WTC11 (cell line): ENCODE measurements around the gene WBP2. TPM values are rescaled to one million over a fixed set of nuclear protein-coding genes. Genes with fewer than 3 reads are reported as not detected.

Experiments
- ATAC-seq: fragments of 200-7000 bp; cut with Tn5 transposase; 2 replicates; pipeline ENCODE4 v1.10.0; 2021; ENCODE audit warnings: mild to moderate bottlenecking, moderate library complexity
- CTCF ChIA-PET: fragments of 300-600 bp; sonication (Branson Sonifier 250); formaldehyde crosslinking; loops from one replicate; lab custom pipeline; 2021; ENCODE audit warnings: antibody characterized with exemption; lab: Charles Lee
- POLR2A ChIA-PET: fragments of 350-600 bp; sonication (Branson Sonifier 250); formaldehyde crosslinking; loops from one replicate; lab custom pipeline; 2021; ENCODE audit warnings: antibody characterized with exemption; lab: Charles Lee
- DNase-seq: peaks from one replicate; pipeline ENCODE4 v3.0.0; 2021; ENCODE audit warnings: low spot score
- H3K27ac Mint-ChIP-seq: 2 replicates; pipeline ENCODE4 v1.8.0; 2021; ENCODE audit warnings: mixed read lengths
- H3K27me3 Mint-ChIP-seq: 2 replicates; pipeline ENCODE4 v1.8.0; 2021; ENCODE audit warnings: low read depth, mild to moderate bottlenecking, moderate library complexity, mixed read lengths
- H3K36me3 Mint-ChIP-seq: 2 replicates; pipeline ENCODE4 v1.8.0; 2021; ENCODE audit warnings: mixed read lengths
- H3K4me1 Mint-ChIP-seq: 2 replicates; pipeline ENCODE4 v1.8.0; 2022; ENCODE audit warnings: mixed read lengths
- H3K4me3 Mint-ChIP-seq: 2 replicates; pipeline ENCODE4 v1.8.0; 2021; ENCODE audit warnings: mild to moderate bottlenecking, moderate library complexity, mixed read lengths
- H3K9me3 Mint-ChIP-seq: 2 replicates; pipeline ENCODE4 v1.8.0; 2021; ENCODE audit warnings: mixed read lengths
- ATF3 ChIP-seq: sonication (generic); formaldehyde crosslinking; conservative IDR thresholded peaks from 2 replicates; pipeline ENCODE4 v1.8.1; 2022; ENCODE audit warnings: mild to moderate bottlenecking, missing genetic modification reagents
- CREB1 ChIP-seq: sonication (generic); formaldehyde crosslinking; IDR thresholded peaks from 2 replicates; pipeline ENCODE4 v1.8.0; 2023; ENCODE audit warnings: mild to moderate bottlenecking, missing genetic modification reagents
- ETV6 ChIP-seq: sonication (generic); formaldehyde crosslinking; IDR thresholded peaks from 2 replicates; pipeline ENCODE4 v1.8.1; 2022; ENCODE audit warnings: mild to moderate bottlenecking, missing genetic modification reagents
- GRHL2 ChIP-seq: fragments of 250-450 bp; sonication (Bioruptor Pico); IDR thresholded peaks from 2 replicates; pipeline ENCODE4 v1.8.0; 2022; ENCODE audit warnings: mild to moderate bottlenecking, moderate library complexity; ENCODE audit not compliant: insufficient replicate concordance, severe bottlenecking
- IRF2 ChIP-seq: sonication (generic); formaldehyde crosslinking; IDR thresholded peaks from 2 replicates; pipeline ENCODE4 v1.8.0; 2022; ENCODE audit warnings: low read depth, missing genetic modification reagents, borderline replicate concordance
- KAT7 ChIP-seq: sonication (generic); formaldehyde crosslinking; IDR thresholded peaks from 2 replicates; pipeline ENCODE4 v1.8.1; 2023; ENCODE audit warnings: missing genetic modification reagents, mild to moderate bottlenecking, borderline replicate concordance
- NR3C1 ChIP-seq: sonication (generic); formaldehyde crosslinking; conservative IDR thresholded peaks from 2 replicates; pipeline ENCODE4 v1.8.1; 2023; ENCODE audit warnings: low read depth, mild to moderate bottlenecking, missing genetic modification reagents
- SOX15 ChIP-seq: fragments of 250-450 bp; sonication (Bioruptor Pico); IDR thresholded peaks from 2 replicates; pipeline ENCODE4 v1.9.0; 2021; ENCODE audit warnings: mild to moderate bottlenecking
- SP1 ChIP-seq: sonication (generic); formaldehyde crosslinking; conservative IDR thresholded peaks from 2 replicates; pipeline ENCODE4 v1.8.1; 2022; ENCODE audit warnings: missing genetic modification reagents
- TEAD1 ChIP-seq: sonication (generic); formaldehyde crosslinking; IDR thresholded peaks from 2 replicates; pipeline ENCODE4 v1.8.0; 2022; ENCODE audit warnings: mild to moderate bottlenecking, missing genetic modification reagents
- TP53 ChIP-seq: sonication (generic); formaldehyde crosslinking; IDR thresholded peaks from 2 replicates; pipeline ENCODE4 v1.8.1; 2023; ENCODE audit warnings: mild to moderate bottlenecking, missing genetic modification reagents
- USF2 ChIP-seq: sonication (generic); formaldehyde crosslinking; IDR thresholded peaks from 2 replicates; pipeline ENCODE4 v1.8.1; 2023; ENCODE audit warnings: mild to moderate bottlenecking, missing genetic modification reagents, moderate library complexity
- ZBTB21 ChIP-seq: sonication (generic); formaldehyde crosslinking; IDR thresholded peaks from 2 replicates; pipeline ENCODE4 v1.8.1; 2023; ENCODE audit warnings: mild to moderate bottlenecking, missing genetic modification reagents, borderline replicate concordance
- ZBTB43 ChIP-seq: sonication (generic); formaldehyde crosslinking; IDR thresholded peaks from 2 replicates; pipeline ENCODE4 v1.8.1; 2023; ENCODE audit warnings: mild to moderate bottlenecking, missing genetic modification reagents
- ZNF232 ChIP-seq: sonication (generic); formaldehyde crosslinking; IDR thresholded peaks from 2 replicates; pipeline ENCODE4 v1.8.0; 2022; ENCODE audit warnings: mild to moderate bottlenecking, missing genetic modification reagents
- ZNF396 ChIP-seq: fragments of 250-450 bp; sonication (Bioruptor Pico); IDR thresholded peaks from 2 replicates; pipeline ENCODE4 v1.8.0; 2021; ENCODE audit warnings: mild to moderate bottlenecking, moderate library complexity, borderline replicate concordance
- total RNA-seq: library from RNA; stranded (reverse); gene quantifications from 3 replicates; pipeline ENCODE4 v1.2.3, GENCODE V29; 2021
- TF ChIP-seq, protein P1 (sequence below): sonication (generic); formaldehyde crosslinking; IDR thresholded peaks from 2 replicates; pipeline ENCODE4 v1.8.0; 2023; ENCODE audit warnings: missing genetic modification reagents, mild to moderate bottlenecking, borderline replicate concordance
- TF ChIP-seq, protein P2 (sequence below): sonication (generic); formaldehyde crosslinking; IDR thresholded peaks from 2 replicates; pipeline ENCODE4 v1.8.1; 2022; ENCODE audit warnings: low read depth, missing genetic modification reagents, borderline replicate concordance
- TF ChIP-seq, protein P3 (sequence below): sonication (generic); formaldehyde crosslinking; IDR thresholded peaks from 2 replicates; pipeline ENCODE4 v1.8.0; 2022; ENCODE audit warnings: missing genetic modification reagents
- TF ChIP-seq, protein P4 (sequence below): fragments of 200-600 bp; IDR thresholded peaks from 2 replicates; pipeline ENCODE4 v1.8.0; 2022; ENCODE audit warnings: antibody characterized with exemption

Gene WBP2
- total RNA-seq, 1 experiment from 2014 or later = 68.8 TPM

DNA sequence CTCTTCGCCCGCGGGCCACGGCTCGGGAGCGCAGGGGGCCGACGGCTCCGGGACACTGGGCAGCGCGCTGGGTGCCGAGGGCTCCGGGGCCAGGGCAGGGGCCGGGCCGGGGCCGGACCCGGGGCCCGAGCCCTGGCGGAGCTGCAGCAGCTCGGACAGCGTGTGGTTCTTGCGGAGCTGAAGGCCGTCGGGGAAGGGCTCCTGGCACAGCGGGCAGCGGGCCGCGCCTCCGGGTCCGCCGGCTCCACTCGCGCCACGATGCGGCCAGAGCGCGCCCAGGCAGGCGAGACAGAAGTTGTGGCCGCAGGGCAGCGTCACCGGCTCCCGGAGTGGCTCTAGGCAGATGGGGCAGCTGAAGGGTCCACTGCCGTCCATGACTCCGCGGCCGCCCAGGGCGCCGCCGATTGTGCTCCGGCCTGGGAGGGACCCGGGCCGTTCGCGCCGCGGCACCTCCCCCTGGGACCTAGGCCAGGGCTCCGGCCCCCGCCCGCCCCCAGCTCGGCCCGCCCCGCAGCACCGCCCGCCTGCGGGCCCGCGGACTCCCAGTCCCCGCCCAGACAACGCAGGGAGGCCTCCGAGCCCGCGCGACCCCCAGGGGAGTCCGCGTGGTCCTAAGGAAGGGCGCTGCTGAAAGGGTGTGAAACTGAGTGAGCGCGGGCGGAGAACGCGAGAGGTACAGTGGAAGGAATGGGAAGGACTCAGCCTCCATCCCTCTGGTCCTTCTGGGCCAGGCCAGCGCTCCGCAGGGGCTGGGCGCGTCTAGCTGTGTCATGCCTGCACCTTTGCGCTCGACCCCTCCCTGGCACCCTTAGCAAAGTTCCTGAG, 23.3 kb upstream of the WBP2 start, which contains the start of gene TRIM47 (continued):
- TF ChIP-seq SP1 (no peak), KAT7 (CRISPR knock-in tag) (no peak), TEAD1 (CRISPR knock-in tag) (no peak), SOX15 (CRISPR knock-in tag) (no peak), NR3C1 (CRISPR knock-in tag) (no peak), ATF3 (CRISPR knock-in tag) (no peak), ZBTB43 (no peak), GRHL2 (CRISPR knock-in tag) (no peak), ZNF232 (no peak)
- TF ChIP-seq, protein P1, sequence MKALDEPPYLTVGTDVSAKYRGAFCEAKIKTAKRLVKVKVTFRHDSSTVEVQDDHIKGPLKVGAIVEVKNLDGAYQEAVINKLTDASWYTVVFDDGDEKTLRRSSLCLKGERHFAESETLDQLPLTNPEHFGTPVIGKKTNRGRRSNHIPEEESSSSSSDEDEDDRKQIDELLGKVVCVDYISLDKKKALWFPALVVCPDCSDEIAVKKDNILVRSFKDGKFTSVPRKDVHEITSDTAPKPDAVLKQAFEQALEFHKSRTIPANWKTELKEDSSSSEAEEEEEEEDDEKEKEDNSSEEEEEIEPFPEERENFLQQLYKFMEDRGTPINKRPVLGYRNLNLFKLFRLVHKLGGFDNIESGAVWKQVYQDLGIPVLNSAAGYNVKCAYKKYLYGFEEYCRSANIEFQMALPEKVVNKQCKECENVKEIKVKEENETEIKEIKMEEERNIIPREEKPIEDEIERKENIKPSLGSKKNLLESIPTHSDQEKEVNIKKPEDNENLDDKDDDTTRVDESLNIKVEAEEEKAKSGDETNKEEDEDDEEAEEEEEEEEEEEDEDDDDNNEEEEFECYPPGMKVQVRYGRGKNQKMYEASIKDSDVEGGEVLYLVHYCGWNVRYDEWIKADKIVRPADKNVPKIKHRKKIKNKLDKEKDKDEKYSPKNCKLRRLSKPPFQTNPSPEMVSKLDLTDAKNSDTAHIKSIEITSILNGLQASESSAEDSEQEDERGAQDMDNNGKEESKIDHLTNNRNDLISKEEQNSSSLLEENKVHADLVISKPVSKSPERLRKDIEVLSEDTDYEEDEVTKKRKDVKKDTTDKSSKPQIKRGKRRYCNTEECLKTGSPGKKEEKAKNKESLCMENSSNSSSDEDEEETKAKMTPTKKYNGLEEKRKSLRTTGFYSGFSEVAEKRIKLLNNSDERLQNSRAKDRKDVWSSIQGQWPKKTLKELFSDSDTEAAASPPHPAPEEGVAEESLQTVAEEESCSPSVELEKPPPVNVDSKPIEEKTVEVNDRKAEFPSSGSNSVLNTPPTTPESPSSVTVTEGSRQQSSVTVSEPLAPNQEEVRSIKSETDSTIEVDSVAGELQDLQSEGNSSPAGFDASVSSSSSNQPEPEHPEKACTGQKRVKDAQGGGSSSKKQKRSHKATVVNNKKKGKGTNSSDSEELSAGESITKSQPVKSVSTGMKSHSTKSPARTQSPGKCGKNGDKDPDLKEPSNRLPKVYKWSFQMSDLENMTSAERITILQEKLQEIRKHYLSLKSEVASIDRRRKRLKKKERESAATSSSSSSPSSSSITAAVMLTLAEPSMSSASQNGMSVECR (CRISPR knock-in tag) = 0 out of 2 replicates have a peak, but pooled peaks have one; percentile 33
- TF ChIP-seq, protein P2, sequence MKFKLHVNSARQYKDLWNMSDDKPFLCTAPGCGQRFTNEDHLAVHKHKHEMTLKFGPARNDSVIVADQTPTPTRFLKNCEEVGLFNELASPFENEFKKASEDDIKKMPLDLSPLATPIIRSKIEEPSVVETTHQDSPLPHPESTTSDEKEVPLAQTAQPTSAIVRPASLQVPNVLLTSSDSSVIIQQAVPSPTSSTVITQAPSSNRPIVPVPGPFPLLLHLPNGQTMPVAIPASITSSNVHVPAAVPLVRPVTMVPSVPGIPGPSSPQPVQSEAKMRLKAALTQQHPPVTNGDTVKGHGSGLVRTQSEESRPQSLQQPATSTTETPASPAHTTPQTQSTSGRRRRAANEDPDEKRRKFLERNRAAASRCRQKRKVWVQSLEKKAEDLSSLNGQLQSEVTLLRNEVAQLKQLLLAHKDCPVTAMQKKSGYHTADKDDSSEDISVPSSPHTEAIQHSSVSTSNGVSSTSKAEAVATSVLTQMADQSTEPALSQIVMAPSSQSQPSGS (CRISPR knock-in tag) = no peak
- TF ChIP-seq, protein P3, sequence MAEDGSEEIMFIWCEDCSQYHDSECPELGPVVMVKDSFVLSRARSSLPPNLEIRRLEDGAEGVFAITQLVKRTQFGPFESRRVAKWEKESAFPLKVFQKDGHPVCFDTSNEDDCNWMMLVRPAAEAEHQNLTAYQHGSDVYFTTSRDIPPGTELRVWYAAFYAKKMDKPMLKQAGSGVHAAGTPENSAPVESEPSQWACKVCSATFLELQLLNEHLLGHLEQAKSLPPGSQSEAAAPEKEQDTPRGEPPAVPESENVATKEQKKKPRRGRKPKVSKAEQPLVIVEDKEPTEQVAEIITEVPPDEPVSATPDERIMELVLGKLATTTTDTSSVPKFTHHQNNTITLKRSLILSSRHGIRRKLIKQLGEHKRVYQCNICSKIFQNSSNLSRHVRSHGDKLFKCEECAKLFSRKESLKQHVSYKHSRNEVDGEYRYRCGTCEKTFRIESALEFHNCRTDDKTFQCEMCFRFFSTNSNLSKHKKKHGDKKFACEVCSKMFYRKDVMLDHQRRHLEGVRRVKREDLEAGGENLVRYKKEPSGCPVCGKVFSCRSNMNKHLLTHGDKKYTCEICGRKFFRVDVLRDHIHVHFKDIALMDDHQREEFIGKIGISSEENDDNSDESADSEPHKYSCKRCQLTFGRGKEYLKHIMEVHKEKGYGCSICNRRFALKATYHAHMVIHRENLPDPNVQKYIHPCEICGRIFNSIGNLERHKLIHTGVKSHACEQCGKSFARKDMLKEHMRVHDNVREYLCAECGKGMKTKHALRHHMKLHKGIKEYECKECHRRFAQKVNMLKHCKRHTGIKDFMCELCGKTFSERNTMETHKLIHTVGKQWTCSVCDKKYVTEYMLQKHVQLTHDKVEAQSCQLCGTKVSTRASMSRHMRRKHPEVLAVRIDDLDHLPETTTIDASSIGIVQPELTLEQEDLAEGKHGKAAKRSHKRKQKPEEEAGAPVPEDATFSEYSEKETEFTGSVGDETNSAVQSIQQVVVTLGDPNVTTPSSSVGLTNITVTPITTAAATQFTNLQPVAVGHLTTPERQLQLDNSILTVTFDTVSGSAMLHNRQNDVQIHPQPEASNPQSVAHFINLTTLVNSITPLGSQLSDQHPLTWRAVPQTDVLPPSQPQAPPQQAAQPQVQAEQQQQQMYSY (CRISPR knock-in tag) = peak; percentile 61

DNA sequence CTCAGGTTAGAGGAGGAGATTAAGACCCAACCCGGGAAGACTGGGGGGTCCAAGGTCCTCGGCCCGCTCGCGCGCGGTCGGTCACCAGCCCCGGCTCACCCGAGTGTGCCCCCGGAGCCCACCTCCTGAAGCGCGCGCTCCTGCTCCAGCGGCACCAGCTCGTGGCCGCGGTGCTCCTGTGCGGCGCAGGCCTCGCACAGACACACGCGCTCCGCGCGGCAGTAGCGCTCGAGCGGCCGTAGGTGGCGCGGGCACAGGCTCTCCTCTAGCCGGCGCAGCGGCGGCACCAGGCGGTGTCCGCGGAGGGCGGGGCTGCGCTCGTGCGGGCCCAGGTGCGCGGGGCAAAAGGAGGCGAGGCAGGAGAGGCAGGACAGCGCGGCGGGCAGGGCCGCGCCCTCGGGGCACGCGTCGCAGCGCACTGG, 22.6 kb upstream of the WBP2 start:
- ChIA-PET POLR2A (interaction anchor here (0.6 to 3.5 kb wide), 3 partner anchors 12 to 23 kb away, joined by 3 to 16 read pairs (median 4); partner anchors contain the start of gene WBP2), CTCF (interaction anchor here (0.5 to 6.1 kb wide), 27 partner anchors 8 to 421 kb away, joined by 3 to 71 read pairs (median 4); partner anchors contain the start of genes CDK3, MRPL38, TMEM94 and TRIM65)
- Mint-ChIP-seq H3K36me3 (no peaks in the 10 kb centered on the region), H3K4me1 (peaks cover 17% of the 10 kb centered on the region), H3K27ac (no peak overlapping the region), H3K27me3 (peaks cover 39% of the 10 kb centered on the region), H3K4me3 (peak overlapping the region; percentile 77), H3K9me3 (no peaks in the 10 kb centered on the region)
- peak; percentile 81 for DNase-seq
- peak; percentile 81 for ATAC-seq
- TF ChIP-seq USF2 (no peak), TEAD1 (CRISPR knock-in tag) (peak; percentile 43; the same call in 1 of the 2 replicates), ZBTB21 (CRISPR knock-in tag) (no peak), CREB1 (CRISPR knock-in tag) (no peak), ATF3 (CRISPR knock-in tag) (no peak), IRF2 (CRISPR knock-in tag) (no peak), ETV6 (CRISPR knock-in tag) (peak; percentile 36; the same call in 1 of the 2 replicates), ZNF396 (CRISPR knock-in tag) (no peak), TP53 (CRISPR knock-in tag) (0 out of 2 replicates have a peak, but pooled peaks have one; percentile 42)
- TF ChIP-seq, protein P4, sequence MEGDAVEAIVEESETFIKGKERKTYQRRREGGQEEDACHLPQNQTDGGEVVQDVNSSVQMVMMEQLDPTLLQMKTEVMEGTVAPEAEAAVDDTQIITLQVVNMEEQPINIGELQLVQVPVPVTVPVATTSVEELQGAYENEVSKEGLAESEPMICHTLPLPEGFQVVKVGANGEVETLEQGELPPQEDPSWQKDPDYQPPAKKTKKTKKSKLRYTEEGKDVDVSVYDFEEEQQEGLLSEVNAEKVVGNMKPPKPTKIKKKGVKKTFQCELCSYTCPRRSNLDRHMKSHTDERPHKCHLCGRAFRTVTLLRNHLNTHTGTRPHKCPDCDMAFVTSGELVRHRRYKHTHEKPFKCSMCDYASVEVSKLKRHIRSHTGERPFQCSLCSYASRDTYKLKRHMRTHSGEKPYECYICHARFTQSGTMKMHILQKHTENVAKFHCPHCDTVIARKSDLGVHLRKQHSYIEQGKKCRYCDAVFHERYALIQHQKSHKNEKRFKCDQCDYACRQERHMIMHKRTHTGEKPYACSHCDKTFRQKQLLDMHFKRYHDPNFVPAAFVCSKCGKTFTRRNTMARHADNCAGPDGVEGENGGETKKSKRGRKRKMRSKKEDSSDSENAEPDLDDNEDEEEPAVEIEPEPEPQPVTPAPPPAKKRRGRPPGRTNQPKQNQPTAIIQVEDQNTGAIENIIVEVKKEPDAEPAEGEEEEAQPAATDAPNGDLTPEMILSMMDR = no peak
